Loucy (cell line): ENCODE results near the gene TRIB2.

ENCODE experiments used
- EZH2phosphoT487 ChIP-seq: fragments of 200-600 bp; IDR thresholded peaks from 2 replicates; pipeline ENCODE4 v1.6.1; 2018; ENCODE audit warnings: antibody characterized with exemption, mild to moderate bottlenecking, moderate library complexity, borderline replicate concordance
- TF ChIP-seq, protein P1 (sequence below): fragments of 200-600 bp; sonication (generic); conservative IDR thresholded peaks from 2 replicates; pipeline ENCODE4 v1.5.1; 2014; ENCODE audit warnings: mild to moderate bottlenecking, antibody characterized with exemption, low read length

DNA sequence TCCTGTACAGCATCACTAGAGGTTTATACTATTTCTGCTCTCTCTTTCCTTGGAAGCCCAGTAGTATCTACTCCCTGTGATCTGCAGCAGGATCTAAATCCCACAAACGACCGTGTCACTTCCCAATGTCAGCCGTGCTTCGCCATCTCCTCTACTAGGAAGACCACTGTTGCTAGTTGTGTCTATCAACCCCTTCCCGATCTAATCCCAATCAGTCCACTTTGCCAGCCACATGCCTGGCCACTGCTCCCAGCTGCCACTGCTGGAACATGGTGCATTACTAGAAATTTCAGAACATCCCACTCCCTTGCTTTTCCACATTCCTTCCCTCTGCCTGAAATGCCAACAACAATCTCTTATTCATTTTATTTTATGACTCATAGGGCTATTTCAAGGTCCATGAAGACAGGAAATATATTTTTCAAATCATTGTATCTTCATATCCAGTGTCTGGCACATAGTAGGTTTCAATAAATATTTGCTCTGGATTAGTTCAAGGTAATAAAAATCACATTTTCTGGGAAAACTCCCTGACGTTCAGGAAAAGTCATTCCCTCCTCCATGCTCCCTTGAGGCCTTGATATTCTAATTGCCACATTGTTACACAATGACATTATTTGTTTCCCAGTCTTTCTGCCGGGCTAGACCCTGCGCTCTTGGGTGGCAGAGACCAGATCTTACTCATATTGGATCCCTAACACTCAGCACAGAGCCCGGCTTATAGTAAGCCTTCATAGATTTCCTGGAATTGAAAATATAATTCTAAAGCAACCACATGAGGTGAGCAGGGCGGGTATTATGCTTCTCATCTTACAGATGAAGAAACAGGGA, 2.1 kb upstream of the TRIB2 start:
- TF ChIP-seq, protein P1, sequence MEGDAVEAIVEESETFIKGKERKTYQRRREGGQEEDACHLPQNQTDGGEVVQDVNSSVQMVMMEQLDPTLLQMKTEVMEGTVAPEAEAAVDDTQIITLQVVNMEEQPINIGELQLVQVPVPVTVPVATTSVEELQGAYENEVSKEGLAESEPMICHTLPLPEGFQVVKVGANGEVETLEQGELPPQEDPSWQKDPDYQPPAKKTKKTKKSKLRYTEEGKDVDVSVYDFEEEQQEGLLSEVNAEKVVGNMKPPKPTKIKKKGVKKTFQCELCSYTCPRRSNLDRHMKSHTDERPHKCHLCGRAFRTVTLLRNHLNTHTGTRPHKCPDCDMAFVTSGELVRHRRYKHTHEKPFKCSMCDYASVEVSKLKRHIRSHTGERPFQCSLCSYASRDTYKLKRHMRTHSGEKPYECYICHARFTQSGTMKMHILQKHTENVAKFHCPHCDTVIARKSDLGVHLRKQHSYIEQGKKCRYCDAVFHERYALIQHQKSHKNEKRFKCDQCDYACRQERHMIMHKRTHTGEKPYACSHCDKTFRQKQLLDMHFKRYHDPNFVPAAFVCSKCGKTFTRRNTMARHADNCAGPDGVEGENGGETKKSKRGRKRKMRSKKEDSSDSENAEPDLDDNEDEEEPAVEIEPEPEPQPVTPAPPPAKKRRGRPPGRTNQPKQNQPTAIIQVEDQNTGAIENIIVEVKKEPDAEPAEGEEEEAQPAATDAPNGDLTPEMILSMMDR = no peak
- TF ChIP-seq EZH2phosphoT487 = no peak
